Uterus (tissue), 4 donors: ENCODE data around the gene TOR1A. TPM values are rescaled to one million over a fixed set of nuclear protein-coding genes. Genes with fewer than 3 reads are reported as not detected.
A peak's percentile ranks its signal among the peaks of the same experiment; 100 is the strongest.

Source experiments
- DNase-seq, 2 donors: peaks; one replicate each; pipeline ENCODE4 v3.0.0-alpha.2; 2019 to 2020
- H3K27ac ChIP-seq, 2 donors: fragments of 200-600 bp; sonication (generic); 1 replicate in 1 of 2; 2 replicates in 1 of 2; pipeline ENCODE4 v1.5.1; 2016 to 2018
- H3K27me3 ChIP-seq, 2 donors: fragments of 200-600 bp; sonication (generic); one replicate each; pipeline ENCODE4 v1.5.1; 2018 to 2019; ENCODE audit warnings: control low read depth in 1 of 2
- H3K36me3 ChIP-seq, 2 donors: fragments of 200-600 bp; sonication (generic); one replicate each; pipeline ENCODE4 v1.5.1; 2019; ENCODE audit warnings: control low read depth in 1 of 2
- H3K4me1 ChIP-seq, 2 donors: fragments of 200-600 bp; sonication (generic); one replicate each; pipeline ENCODE4 v1.5.1; 2018 to 2019; ENCODE audit warnings: control low read depth in 1 of 2
- H3K4me3 ChIP-seq, 2 donors: fragments of 200-600 bp; sonication (generic); 1 replicate in 1 of 2; 2 replicates in 1 of 2; pipeline ENCODE4 v1.5.1; 2018 to 2019; ENCODE audit warnings: mild to moderate bottlenecking in 1 of 2
- H3K9me3 ChIP-seq, 2 donors: fragments of 200-600 bp; sonication (generic); one replicate each; pipeline ENCODE4 v1.5.1; 2019; ENCODE audit warnings: control low read depth in 1 of 2
- POLR2A ChIP-seq, 2 donors: fragments of 450-650 bp; IDR thresholded peaks; one replicate each; pipeline ENCODE4 v1.6.1; 2016; ENCODE audit warnings: antibody characterized with exemption in 2 of 2, mild to moderate bottlenecking in 1 of 2, moderate library complexity in 1 of 2
- intact Hi-C: fragments of 100-400 bp; cut with DNase I; formaldehyde crosslinking; loops from one replicate; pipeline ENCODE4 v1.15.1; 2023; ENCODE audit warnings: low total_unique reads
- microRNA-seq: library from miRNA; unstranded; fragments of <30 nt; microRNA quantifications from one replicate; pipeline ENCODE4, GENCODE V29; 2016; ENCODE audit warnings: borderline microRNAs expressed, borderline replicate concordance
- small RNA-seq: library from RNA; depleted of rRNA; stranded (forward); fragments of <200 nt; gene quantifications from one replicate; pipeline ENCODE3, GENCODE V24; 2016
- total RNA-seq, 4 donors: library from RNA; depleted of rRNA in 3 of 4; stranded (reverse); fragments of >200 nt in 3 of 4; gene quantifications; one replicate each; pipeline versions ENCODE4 v1.1.0 to v1.2.4, GENCODE V29; 2014 to 2023
- TF ChIP-seq, protein P1 (sequence below), 4 experiments: fragments of 200-600 bp in 2 of 4; fragments of 450-650 bp in 2 of 4; sonication (generic) in 2 of 4; IDR thresholded peaks; one replicate each; pipeline ENCODE4 v1.5.1; 2016 to 2019; ENCODE audit warnings: antibody characterized with exemption in 4 of 4, mild to moderate bottlenecking in 2 of 4, moderate library complexity in 1 of 4
- donor health status: DM: yes; HTN: yes; CAD: no.

The TOR1A gene
- total RNA-seq, 4 donors from 2014 or later: 13.1 to 40.3 (median 33.0) TPM

DNA sequence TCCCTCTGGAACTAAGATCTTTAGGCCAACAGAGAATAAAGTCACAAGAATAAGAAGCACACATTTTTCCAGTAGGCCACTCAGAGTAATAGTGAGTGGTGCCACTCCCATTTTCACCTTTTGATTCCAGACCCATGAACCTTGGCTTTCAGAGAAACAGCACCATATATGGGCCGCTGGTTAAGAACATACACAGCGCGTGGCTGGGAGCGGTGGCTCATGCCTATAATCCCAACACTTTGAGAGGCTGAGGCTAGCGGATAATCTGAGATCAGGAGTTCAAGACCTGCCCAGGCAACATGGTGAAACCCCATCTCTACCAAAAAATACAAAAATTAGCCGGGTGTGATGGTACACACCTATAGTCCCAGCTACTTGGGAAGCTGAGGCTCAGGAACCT lies 55.5 kb downstream of the TOR1A start:
- Histone ChIP-seq H3K4me1 (no peaks in the 10 kb centered on the region), H3K9me3 (no peaks in the 10 kb centered on the region), H3K27ac (no peak overlapping the region), H3K27me3 (no peaks in the 10 kb centered on the region), H3K4me3 (no peak overlapping the region), H3K36me3 (no peaks in the 10 kb centered on the region)
- no peak for DNase-seq
- intact Hi-C loops: no loop called here
- TF ChIP-seq, protein P1, sequence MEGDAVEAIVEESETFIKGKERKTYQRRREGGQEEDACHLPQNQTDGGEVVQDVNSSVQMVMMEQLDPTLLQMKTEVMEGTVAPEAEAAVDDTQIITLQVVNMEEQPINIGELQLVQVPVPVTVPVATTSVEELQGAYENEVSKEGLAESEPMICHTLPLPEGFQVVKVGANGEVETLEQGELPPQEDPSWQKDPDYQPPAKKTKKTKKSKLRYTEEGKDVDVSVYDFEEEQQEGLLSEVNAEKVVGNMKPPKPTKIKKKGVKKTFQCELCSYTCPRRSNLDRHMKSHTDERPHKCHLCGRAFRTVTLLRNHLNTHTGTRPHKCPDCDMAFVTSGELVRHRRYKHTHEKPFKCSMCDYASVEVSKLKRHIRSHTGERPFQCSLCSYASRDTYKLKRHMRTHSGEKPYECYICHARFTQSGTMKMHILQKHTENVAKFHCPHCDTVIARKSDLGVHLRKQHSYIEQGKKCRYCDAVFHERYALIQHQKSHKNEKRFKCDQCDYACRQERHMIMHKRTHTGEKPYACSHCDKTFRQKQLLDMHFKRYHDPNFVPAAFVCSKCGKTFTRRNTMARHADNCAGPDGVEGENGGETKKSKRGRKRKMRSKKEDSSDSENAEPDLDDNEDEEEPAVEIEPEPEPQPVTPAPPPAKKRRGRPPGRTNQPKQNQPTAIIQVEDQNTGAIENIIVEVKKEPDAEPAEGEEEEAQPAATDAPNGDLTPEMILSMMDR (IDR thresholded peaks at IDR 0.05): no peak
- no peak for TF ChIP-seq POLR2A (IDR thresholded peaks at IDR 0.05)

DNA sequence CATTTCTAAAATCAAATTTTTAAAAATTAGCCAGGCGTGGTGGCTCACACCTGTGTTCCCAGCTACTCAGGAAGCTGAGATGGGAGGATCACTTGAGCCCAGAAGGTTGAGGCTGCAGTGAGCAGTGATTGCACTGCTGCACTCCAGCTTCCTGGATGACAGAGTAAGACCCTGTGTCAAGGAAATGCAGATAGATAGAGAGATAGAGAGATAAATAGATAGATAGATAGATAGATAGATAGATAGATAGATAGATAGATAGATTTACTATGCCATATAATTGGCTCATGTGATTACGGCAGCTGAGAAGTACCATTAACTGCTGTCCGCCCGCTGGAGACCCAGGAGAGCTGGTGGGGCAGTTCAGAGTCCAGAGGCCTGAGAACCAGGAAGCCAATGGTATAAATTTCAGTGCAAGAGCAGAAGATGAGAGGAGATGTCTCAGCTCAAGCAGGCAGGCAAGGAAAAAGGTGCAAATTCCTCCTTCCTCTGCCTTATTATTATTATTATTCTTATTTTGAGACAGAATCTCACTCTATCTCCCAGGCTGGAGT lies 58.1 kb downstream of the TOR1A start:
- Histone ChIP-seq H3K9me3 (no peaks in the 10 kb centered on the region), H3K27me3 (no peaks in the 10 kb centered on the region), H3K4me3 (no peak overlapping the region), H3K36me3 (no peaks in the 10 kb centered on the region), H3K4me1 (no peaks in the 10 kb centered on the region), H3K27ac (no peak overlapping the region)
- intact Hi-C loops: no loop called here
- TF ChIP-seq POLR2A (IDR thresholded peaks at IDR 0.05): no peak
- TF ChIP-seq, protein P1 (IDR thresholded peaks at IDR 0.05): no peak
- no peak for DNase-seq

DNA sequence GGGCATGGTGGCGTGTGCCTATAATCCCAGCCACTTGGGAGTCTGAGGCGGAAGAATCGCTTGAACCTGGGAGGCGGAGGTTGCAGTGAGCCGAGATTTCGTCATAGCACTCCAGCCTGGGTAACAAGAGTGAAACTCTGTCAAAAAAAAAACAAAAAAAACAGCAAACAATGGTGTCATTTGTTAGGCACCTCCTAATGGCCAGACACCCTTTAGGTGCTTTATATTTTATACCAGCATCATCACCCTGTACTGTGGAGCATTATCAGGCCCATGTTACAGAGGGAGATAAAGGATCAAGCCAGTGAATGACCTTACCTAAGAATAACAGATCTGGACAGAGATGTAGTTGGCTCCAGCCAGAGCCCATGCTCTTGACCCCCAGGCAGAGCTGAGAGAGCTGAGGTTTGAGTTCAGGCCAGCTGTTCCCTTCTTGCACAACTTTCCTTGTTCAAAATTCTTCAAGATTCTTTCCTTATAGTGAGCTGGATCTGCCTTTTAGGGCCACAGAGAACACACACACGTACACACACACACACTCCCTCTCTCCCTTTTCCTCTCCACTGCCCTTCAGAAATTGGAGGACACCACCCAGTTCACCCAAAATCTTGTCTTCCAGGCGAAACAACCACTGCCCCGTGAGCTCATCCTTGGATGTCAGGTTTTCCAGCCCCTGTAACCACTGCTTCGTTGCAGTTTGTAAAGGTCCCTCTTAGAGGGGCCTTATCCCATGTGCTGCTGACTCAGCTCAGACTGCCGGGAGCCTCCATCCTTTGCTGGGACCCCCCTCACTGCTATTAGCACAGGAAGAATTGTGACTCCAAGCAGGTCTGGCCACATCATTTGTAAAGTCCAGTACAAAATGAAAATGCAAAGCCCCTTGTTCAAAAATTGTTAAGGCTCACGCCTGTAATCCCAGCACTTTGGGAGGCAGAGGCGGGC lies 60.7 kb downstream of the TOR1A start:
- Histone ChIP-seq H3K27ac (peak overlapping the region; percentile 46 to 80), H3K4me3 (no peak overlapping the region), H3K9me3 (no peaks in the 10 kb centered on the region), H3K4me1 (no peaks in the 10 kb centered on the region), H3K27me3 (no peaks in the 10 kb centered on the region), H3K36me3 (no peaks in the 10 kb centered on the region)
- DNase-seq: peak; percentile 68 to 72
- intact Hi-C loops: no loop called here
- TF ChIP-seq, protein P1 (IDR thresholded peaks at IDR 0.05): no peak

Small RNA genes within 50 kb of the gene (microRNA-seq; reads per million reads assigned to microRNA genes)
- not detected for gene MIR6855

Small RNA genes within 50 kb of the gene (small RNA-seq; reads per million reads assigned to genes)
- gene MIR6855: not detected

Other genes starting within 250 kb of the TOR1A start
- under 1 TPM in 1 of 4 donors, not detected in 3; 0.35 TPM for gene C9orf50, start 203.0 kb downstream of the TOR1A start, total RNA-seq
- 10 to 100 TPM in 3 of 4 donors, 1 to 10 TPM in 1; 1.8 to 30.8 (median 21.6) TPM for gene NTMT1, start 198.0 kb downstream of the TOR1A start, total RNA-seq
- gene ASB6, start 182.0 kb downstream of the TOR1A start, total RNA-seq: 10 to 100 TPM in 2 of 4 donors, 1 to 10 TPM in 2; 1.3 to 20.3 (median 8.5) TPM
- 1 to 10 TPM in 2 of 4 donors, not detected in 2; 3.5 to 5.5 TPM for gene PRRX2, start 158.5 kb downstream of the TOR1A start, total RNA-seq
- 1 to 10 TPM in 3 of 4 donors, not detected in 1; 1.3 to 7.5 (median 4.2) TPM for gene PTGES, start 71.1 kb downstream of the TOR1A start, total RNA-seq
- gene TOR1B, start 21.0 kb downstream of the TOR1A start, total RNA-seq: 10 to 100 TPM in 3 of 4 donors, 1 to 10 TPM in 1; 4.1 to 33.9 (median 13.2) TPM
- 10 to 100 TPM; 17.4 to 56.9 (median 35.0) TPM for gene C9orf78, start 11.1 kb upstream of the TOR1A start, total RNA-seq
- gene USP20, start 11.3 kb upstream of the TOR1A start, total RNA-seq: 10 to 100 TPM in 2 of 4 donors, 1 to 10 TPM in 2; 5.6 to 46.7 (median 11.1) TPM
- gene FNBP1, start 219.1 kb upstream of the TOR1A start, total RNA-seq: 100 to 1,000 TPM in 1 of 4 donors, 10 to 100 TPM in 3; 18.5 to 102 (median 77.2) TPM
- gene GPR107, start 229.8 kb upstream of the TOR1A start, total RNA-seq: 10 to 100 TPM; 10.8 to 41.5 (median 26.7) TPM